Activated T-helper 17 cell treated with anti-CD3 and anti-CD28 coated beads, Interleukin-2, amount 50 U/mL, for 72 hours (primary cell): ENCODE measurements around the gene WWC2. TPM values are rescaled to one million over a fixed set of nuclear protein-coding genes. Genes with fewer than 3 reads are reported as not detected.

Experiments used
- total RNA-seq, 2 donors: library from RNA; stranded (reverse); gene quantifications; one replicate each; pipeline ENCODE4 v1.2.3, GENCODE V29; 2022

Gene WWC2
- total RNA-seq, 2 donors from 2014 or later = 0.76 to 11.9 TPM

Other genes with a start within 250 kb of the WWC2 start
- 100 to 1,000 TPM in 1 of 2 donors, 10 to 100 TPM in 1; 81.0 to 125 TPM for gene DCTD, start 181.9 kb upstream of the WWC2 start, total RNA-seq
- gene CLDN22, start 221.0 kb downstream of the WWC2 start, total RNA-seq = not detected
- gene CLDN24, start 223.2 kb downstream of the WWC2 start, total RNA-seq = not detected